Fibroblast of skin of right quadriceps (primary cell): ENCODE results near the gene FAM107A.

Experiments
- DNase-seq: peaks from one replicate; pipeline ENCODE4 v3.0.0-alpha.2; 2013

The FAM107A gene, protein sequence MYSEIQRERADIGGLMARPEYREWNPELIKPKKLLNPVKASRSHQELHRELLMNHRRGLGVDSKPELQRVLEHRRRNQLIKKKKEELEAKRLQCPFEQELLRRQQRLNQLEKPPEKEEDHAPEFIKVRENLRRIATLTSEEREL

DNA sequence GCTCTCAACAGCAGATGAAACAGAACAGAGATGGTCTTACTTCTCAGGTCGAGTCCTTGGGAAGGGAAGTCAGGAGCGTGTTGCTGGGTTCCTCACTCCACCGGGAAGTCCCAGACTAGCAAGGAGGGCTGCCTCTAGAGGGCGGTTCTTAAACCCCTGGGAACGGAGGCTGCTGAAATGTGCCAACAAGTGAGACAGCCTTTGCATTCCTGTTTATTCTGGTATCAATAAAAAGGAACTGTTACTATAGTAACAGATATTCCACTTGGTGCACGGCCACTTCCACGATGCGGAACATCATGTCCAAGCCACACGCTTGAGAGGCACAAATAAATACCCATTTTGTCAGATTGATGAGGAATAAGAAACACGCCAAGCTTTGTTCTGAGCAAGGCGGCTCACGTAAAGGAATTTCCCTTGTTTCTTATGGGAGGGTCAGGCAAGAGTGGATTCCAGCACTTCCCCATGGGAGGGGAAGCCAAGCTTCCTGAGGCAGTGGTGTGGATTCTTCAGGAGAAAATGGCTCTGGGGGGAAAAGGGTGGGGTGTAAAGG, at the start of gene FAM107A:
TSS of gene FAM107A (minus strand) at position 123 of the 553 bp plus-strand sequence. CDS start 7,531 bp downstream, outside the sequence.
- peak; percentile 26 for DNase-seq

DNA sequence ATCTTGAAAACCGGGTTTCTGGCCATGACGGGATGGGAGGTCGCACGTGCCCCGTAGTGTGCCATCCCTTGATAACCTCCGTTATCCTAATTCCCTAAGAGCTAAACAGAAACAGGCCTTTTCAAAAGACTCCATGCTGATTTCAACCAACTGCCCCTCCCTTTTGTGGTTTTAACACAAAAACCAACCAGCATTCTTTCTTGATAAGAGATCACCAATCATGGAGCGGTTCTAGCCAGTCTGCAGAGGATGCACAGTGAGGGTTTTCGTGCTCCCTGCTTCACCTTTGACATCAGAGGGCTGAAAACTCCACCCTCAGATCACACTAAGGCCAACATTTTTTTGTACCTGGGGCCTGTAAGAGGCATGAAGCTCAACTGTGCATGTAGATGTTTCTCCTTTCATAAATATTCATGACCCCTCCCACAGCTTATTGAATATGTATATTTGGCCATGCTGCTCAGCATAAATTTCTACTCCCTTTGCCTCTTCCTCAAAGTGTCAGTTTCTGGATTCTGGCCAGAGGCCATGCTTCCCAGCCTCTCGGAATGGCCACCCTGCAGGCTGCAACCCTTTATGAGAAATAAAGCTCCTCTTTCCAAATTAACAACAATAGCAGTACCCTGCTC, 48.1 kb upstream of the FAM107A start:
- DNase-seq = no peak

DNA sequence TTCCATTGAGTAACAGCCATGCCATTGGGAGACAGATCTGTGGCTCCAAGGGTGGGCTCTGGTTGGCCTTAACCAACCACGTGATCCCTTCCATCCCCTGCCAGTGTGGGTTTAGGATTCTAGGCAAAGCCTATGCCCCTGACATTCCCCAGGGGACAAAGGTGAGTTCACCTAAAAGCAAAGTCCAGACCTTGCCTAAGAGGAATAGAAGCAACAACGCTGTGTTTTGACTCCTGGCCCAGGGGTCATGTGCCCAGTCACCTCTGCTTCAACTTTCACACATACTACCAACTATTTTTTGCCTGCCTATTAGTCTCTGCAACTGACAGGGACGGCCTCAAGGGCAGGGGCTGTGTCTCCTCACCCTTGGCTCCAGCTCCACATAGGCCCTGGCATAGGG, 47.4 kb upstream of the FAM107A start:
- DNase-seq = no peak

DNA sequence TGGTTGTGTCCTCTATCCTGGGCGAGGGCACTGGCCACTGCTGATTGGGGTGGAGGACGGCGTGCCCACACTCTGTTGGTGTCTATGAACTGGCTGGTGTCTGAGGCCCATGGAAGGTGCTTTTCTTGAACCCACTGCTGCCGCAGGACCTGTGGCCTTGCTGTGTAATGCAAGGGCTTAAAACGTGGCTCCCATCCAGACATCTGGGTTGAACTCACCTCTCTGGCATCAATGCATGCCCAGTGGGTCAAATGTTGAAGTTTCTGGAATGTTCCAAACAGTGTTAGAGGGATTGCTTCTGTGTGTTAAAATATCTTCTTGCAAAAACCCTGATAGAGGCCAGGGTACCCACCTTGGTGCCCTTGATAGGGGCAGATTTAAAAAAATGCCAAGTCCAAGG, 46.8 kb upstream of the FAM107A start:
- no peak for DNase-seq

DNA sequence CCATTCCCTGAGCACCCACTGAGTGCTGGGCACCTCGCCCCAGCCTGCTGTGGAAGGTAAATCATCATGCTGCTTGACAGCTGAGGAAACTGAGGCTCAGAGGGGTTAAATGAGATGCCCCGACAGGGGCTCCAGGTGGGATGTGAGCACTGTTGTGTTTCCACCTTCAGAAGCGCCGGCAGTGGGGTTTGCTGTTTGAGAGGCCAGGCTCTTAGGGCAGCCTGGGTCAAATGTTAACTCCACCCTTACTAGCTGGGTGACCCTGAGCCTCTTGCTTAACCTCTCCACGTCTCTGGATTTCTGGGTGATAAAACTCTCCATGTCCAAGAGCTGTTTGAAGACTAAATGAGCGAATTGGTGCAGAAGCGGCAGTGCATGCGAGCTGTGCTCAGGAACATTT, 46.3 kb upstream of the FAM107A start:
- no peak for DNase-seq

DNA sequence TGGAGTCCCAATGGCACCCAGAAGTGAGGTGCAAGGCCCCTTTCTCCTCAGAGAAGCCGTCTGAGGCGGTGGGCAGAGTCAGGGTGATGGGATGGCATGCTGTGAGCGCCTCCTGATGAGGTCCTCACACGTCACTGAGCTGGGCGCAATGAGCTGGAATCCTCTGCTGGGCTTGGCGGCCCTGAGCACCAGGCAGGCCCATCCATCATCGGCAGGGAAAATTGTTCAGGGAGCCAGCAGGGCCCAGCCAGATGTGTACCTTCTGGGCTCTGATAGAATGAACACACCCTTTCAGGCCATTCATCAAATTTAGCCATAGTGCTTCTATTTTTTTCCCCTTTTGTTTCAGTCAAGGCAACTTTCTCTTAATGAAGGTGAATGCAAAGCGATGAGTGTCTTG, 45.7 kb upstream of the FAM107A start:
- no peak for DNase-seq

DNA sequence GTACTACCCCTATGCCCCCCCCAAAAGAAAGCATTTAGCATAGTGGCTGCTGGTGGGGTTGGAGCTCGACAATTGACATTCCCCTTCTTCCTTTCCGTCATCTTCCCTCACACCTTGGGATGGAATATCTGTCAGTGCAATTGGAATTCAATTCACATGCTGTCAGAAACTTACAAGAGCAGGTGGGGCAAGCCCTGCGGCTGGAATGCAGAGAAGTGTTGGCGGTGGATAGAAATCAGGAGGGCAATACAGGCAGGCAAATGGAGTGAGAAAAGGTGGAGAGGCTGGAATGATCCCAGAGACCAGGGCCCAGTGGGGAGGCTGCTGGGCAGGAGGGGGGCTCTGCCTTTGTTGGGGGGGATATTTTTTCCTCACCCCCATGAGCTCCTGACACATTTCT, 45.2 kb upstream of the FAM107A start:
- no peak for DNase-seq

DNA sequence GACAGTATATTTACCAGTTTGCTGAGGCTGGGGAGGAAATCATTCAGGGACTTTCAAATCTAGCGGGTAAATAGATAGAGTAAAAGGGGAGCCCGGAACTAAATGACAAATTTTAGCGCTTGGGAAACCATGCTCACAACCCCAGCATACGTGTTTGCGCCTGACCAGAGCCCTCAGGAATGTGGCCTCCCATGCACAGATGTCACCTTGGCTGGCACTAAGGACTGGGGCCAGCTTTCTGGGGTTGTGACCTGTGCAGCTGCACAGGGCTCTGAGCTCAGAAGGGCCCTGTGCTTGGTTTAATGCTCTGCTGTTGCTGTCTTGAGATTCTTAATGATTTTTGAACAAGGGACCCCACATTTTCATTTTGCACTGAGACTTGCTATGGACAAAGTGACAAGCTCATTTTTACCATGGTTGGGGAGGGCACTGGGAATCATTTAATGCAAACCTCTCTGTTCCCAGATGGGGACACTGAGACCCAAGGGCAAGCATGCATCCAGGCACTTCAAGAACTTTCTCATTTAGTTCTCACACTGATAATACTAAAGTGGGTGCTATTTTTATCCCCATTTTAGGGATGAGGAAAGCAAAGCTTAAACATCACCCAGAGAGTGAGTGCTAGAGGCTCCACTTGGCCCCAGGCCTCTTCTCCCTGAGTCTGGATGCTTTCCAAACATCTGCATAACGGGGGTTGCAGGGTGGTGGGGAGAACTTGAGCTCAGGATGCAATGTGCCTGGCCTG, 44.1 kb upstream of the FAM107A start:
- DNase-seq = no peak

DNA sequence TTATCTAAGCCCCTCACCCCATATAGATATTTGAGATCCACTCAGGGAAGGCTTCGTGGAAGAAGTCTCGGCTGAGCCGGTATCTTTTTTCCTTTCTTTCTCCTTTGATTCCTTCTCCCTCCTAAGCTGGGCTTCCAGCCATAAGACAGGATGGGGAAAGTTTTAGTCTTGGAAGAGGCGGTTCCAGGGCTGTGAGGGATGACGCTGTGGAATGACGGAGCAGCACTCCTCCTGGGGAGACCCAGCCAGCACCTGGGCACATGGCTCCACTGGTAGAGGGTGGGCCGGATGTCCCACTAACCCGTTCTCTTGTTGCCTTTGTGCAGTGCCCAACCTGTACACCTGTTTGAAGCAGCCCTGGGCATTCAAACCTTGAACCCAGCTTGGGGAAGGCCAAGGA, 43.2 kb upstream of the FAM107A start:
- no peak for DNase-seq

DNA sequence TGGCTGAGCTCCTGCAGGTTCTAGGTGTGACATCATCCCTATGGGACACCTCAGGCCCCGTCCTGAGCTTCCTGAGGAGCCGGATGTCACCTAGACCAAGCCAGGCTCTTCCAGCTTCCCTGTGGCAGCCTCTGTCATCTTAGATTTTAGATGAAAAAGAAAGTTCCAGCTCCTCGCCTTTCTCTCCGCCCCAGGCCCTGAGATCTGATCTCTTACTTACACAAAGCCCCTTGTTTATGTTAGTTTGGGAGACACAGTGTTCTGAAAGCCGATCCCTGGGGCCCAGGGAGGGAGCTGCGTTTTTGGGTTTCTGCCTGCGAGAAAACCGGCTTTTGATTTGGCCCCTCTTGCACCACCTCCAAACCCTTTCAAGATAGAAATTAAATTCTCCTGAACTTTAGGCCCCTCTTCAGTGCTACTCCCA, 40.2 kb upstream of the FAM107A start:
- no peak for DNase-seq

DNA sequence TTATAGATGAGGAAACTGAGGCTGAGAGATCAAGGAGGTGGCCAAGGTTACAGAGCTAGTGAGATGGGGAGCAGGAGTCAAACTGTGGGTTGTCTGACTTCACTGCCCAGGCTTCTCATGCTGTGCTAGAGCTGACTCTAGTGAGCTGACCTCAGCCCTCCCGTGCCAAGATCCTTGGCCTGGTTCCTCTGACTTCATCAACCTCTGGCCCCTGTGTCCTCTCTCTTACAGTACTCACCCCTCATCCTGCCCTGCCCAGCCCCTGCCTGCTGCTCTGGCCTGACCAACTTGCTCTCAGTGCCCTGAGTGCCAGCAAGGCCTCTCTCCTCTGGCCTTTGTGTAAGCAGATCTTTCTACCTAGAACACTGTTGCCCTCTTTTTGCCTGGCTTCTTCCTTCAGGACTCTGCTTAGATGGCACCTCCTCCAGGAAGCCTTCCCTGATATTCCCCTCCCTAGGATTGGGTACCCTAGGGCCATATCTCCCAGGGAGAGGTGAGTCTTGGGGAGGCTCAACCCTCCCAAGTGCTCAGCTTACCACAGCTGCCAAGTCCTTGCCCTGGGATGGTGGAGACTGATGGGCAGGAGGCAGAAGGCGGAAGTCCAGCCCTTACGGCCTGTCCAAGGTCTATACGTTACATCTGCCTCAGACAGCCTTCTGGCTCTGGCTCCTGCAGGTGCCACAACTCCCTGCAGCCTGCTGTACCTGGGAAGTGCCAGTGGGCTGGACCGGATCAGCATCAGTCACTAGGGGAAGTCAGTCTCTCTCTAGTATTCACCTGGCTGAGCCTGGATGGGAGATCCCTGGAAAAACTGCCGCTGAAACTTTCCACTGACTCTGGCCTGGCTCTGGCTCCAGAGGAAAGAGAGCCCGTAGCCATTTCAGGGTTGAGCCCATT, 36.3 kb upstream of the FAM107A start:
- DNase-seq = no peak

DNA sequence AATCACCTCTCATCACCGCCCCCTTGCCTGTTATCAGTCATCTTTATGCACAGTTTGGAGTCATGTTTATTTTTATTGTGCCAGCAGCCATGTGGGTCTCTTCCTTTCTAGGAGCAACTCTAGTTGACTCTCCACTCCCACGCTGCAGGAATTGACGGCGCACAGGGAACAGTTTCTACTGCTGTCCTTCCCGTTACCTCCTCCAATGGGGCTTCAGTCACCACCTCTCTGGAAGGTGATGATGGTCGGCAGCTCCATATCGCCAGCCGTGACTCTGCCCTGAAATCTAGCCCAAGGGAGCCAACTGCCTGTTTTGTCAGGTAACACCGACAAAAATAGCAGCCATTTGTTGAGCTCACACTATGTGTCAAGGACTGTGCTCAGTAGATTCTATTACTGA, 35.6 kb upstream of the FAM107A start:
- no peak for DNase-seq

DNA sequence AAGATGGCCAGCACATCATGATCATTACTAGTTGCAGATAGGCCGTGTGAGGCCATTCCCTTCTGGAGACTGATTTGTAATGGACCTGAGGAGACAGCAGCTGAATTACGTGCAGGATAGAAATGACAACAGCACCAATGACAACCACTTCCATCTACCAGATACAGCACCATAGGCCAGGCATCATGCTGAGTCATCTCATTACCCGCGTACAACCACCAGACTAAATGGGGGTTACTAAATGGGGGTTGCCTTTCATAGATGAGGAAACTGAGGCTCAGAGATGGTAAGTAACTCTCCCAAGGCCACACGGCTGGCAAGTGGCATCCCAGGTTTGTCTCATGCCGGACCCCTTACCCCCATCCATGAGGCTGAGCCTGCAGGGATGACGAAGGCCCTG, 32.8 kb upstream of the FAM107A start:
- DNase-seq = no peak

DNA sequence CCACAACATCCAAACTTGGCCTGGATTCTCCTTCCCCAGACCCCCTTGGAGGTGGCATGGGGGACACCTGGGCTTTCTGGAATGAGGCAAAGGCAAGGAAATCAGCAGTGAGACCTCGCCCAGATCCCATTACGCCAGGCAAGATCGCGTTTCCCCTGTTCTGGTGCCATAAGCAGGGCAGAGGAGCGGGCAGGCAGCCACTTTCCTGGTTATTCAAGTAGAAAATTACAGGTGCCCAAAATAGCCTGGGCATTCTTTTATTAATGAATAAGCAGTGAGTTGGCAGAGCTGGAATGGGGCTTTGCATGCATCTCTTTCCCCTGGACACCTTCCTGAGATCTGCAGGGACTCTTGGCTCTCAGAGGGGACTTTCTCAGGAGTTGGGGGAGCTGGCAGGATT, 31.5 kb upstream of the FAM107A start:
- DNase-seq = no peak

DNA sequence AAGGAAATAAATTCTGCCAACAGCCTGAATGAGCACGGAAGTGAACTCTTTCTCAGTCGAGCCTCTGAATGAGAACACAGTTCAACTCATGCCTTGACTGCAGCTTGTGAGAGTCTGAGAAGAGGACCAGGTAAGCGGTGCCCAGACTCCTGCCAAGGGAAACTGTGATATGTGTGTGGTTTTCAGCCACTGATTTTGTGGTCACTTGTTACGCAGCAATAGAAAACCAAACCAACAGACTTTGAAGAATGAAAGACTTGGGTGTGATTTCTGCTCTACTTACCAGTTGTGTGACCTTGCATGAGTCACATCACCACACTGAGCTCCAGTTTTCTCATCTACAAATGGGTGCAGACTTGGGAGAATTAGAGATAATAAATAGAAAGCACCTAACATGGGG, 30.6 kb upstream of the FAM107A start:
- DNase-seq = no peak

DNA sequence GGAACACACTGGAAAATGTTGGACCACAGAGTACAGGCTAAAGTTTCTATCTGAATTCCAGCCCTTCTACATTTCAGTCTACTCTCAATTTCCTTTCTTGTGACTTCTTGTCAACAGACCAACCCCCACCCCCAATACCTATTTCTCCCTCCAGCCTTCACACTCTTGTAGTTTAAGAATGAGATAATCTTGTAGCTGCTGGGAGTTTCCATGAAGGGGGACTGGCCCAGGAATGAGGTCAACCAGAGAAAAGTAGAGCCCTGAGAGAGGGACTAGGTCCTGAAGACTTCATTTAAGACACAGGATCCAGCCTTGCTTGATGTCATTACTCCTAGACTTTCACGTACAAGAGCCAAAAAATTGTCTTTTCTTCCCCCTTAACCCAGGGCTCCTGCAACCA, 29.5 kb upstream of the FAM107A start:
- DNase-seq = no peak

DNA sequence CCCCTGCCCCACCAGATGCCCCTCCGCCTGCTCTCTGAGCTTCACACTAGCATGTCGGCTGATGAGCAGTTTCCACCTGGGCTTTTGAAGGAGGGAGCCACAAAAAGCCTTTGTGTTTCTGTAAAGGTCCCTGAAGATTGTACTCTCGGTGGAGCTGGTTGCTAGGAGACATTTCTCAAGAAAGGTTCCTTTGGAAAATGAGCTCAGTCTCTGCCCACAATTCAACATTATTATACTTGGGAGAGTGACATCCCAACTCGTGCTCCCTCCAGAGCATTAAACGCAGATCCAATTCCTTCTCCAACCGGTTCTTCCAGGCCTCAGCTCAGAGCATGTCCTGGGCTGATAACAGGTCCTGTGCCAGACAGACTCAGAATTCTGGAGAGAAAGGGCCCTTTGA, 26.8 kb upstream of the FAM107A start:
- DNase-seq = no peak

DNA sequence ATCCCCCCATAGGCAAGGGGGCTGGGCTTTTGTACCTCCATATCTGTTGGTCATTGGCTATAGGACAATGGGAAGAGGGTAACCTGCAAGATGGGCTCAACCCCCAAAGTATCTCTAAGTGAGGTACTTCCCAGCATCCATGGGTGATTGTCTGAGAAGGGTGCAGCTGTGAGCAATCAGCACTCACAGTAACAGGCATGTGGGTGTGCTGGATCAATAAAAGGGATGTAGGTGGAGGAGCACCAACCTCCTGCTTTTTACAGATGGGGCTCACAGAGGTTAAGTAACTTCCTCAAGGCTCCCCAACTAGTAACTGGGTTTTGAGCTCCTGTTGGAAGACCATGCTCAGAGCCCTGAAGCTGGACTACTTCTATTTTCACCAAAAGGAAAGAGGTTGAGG, 26.4 kb upstream of the FAM107A start:
- DNase-seq = no peak

DNA sequence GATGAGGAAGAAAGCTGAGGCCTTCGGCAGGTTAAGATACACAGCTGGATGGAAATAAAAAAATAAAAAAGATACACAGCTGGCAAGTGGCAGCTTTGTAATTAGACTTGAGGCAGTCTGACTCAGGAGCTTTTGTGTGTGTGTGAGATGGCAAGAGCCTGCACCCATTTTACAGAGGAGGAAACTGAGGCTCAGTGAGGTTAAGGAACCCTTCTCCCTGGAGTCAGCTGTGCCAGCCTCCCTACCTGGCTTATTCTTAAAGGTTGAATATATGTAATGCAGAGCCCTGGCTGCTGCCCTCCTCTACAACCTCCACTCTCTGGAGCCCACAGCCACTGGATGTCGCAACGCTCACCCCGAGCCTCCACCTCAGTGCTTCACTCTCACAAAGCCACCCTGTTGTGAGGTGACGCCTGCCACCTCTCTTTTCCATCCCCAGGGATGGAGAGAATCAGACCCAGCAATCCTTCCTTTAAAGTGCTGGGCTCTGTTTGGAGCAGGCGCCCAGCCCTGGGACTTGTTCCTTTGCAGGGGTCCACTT, 20.6 kb upstream of the FAM107A start:
- no peak for DNase-seq

DNA sequence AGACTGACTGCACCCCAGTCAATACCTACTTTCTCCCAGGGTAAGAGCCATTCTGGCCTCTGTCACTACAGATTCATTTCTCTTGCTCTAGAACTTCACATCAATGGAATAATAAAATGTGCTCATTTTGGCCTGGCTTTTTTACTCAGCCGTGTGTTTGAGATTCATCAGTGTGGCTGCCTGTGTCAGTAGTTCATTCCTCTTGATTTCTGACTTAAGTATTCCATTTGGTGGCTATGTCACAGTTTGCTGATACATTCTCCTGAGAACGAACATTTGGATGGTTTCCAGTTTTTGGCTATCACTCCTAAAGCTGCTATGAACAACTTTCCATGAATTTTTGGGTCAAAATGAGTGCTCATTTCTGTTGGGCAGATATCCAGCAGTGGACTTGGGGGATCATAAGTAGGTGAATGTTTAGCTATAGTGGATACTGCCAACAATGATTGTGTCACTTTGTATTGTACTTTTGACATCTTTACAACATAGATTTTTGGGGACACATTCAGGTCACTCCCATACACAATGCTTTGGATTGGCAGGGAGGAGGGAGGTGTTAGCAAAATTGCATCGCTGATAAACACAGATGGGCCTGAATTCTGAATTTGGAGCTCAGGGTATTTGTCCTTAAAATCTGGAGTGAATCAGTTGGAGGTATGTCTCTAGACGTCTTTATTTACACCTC, 19.8 kb upstream of the FAM107A start:
- DNase-seq = no peak

DNA sequence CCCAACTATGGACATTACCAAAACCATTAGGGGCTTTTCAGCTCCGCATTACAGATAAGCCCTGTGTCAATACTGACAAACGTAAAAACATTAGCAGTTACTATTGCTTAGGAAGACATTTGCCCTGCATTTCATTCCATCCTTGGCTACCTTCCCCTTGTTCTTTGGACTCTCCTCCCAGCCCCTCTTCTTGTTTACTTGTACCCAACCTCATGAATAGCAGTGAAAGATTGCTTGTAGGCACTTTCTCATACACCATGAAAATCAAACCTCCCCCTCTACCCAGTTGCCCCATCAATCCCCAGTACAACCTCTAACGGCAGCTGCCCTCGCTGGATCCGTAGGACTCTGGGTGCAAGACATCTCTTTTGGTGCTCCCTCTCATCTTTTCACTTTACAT, 16.9 kb upstream of the FAM107A start:
- no peak for DNase-seq
